NCI-H526 treated with DMSO at 0.1 percent for 48 hours (cell line): ENCODE results near the gene CMTM4.

ENCODE experiments used
- DNase-seq: peaks from one replicate; lab custom pipeline; 2025; lab: John Stamatoyannopoulos, UW

Gene CMTM4

DNA sequence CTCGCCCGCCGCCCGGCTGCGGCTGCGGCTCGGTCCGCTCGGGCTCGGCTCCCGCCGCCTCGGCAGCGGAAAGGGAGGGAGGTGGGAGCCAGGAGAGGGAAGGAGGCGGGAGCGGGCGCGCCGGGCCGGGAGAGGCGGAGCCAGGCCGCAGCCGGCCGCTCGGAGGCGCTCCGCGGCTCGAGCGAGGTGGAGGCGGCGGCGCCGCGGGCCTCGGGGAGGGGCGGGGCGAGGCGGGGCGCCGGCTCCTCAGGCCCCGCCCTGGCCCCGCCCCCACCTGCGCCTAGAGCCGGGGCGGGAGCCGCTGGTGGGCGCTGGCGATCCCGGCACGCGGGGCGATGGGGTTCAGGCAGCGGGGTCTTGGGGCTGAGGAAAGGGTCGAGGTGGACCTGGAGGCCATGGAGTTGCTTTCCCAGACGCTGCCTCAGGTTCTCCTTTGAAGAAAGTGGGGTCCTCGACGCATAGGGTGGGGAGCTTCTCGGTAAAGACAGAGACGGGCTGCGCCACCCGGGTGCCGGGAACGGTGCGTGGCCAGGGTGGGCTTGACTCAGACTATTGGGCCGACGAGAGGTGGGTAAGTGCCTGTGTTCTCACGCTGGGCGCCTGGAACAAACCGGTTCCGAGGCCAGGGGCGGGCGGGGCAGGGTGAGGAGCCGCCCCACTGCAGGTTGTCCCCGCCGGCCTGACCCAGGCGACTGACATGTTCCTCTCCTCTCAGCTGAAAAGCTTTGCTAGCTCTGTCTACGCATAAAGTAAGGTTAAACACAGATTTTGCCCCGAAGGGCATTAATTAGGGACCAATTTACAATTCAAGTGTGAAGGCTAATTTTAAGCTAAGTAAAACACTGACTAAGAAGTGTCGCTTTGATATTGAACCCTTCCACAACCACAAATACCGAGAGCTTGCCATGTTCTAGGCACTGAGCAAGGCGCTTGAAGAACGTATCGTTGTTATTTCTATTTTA, at the start of gene CMTM4:
TSS of gene CMTM4 (minus strand) at position 75 of the 962 bp plus-strand sequence. CDS start 218 bp downstream, outside the sequence.
- DNase-seq, result peak; percentile 38

DNA sequence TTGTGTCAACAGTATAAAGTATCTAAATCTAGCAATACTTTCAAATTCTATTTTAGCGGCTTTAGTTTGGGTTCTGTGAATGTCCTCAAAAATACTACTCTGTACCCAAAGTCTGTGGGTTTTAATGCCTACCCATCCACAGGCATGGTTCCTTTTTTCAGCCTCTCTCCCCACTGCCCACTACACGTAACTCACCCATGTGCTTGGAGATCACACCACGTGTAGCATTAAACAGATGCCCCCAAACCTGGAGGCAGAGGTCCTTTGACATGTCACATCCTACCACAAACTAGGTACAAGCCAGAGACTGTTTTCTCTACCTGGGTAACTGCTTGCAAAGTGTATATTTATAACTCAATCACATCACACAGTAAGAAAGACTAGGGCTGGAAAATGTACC, 49.5 kb upstream of the CMTM4 start:
- DNase-seq, result no peak

DNA sequence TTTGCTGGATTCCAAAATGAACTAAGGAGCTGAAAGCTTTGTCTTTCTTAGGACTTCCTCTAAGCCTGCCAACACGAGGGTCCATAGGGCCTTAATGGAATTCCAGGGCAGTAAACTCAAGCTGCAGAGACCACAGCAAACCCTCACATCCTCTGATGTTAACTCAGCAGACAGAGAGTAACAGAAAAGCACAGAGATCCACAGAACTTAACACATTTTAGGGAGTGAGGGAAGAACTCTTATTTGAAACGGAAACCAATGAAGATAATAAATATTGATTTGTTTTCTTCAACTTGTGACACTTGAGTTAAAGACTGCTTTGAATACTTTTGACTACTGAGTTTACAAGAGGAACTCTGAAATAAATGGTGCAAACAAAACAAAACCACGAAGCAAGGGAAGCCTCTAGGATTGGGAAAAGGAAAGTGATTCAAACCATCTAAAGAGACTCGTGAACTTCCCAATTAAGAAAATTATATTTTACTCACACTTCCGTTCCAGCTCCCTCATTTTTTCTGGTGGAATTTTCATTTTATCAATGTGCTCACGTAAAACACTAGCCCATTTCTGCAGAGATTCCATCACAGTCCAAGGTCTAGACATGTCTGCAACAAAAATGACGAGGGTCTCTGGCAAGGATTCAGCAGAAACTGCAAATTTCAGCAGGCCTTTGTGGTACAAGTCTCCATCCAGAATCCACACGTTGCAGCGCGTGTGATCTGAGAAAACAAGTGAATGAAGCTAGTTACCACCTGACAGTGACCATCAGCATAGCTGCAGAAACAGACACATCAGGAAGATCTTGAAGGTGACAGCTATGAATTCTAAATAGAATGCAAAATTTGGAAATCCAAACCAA, 45.6 kb upstream of the CMTM4 start:
- no peak for DNase-seq

DNA sequence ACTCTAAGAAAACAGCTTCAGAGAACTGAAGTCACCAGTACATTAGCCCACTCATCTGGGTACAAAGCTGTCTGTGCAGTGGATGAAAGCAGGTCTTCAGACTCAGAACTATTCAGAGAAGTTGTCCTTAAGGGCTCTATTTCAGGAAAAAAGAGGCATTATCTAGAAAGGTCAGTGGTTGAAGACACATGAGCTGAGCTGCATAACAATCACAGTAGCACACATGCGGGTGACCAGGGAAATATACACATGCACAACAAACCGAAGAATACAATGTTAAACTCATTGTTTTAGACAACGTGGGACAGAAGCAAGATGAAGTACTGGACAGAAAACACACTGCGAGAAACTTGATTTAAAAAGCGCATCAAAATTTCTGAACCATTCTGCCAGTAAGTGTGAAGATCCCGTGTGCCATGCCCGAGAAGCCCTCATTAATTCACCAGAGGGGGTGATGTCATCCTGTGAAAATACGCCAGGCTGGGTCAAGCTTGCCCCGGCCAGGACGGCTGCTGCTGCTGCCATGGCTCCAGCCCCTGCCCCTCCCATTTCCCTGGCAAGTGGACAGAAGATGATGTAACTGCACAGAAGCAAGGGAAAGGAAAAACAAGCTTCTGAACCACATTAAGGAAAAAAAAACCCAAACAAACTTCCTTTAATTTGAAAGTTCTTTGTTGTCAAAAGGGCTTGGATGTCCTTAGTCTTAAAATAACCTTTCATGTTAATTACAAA, 44.8 kb upstream of the CMTM4 start:
- DNase-seq, result no peak

DNA sequence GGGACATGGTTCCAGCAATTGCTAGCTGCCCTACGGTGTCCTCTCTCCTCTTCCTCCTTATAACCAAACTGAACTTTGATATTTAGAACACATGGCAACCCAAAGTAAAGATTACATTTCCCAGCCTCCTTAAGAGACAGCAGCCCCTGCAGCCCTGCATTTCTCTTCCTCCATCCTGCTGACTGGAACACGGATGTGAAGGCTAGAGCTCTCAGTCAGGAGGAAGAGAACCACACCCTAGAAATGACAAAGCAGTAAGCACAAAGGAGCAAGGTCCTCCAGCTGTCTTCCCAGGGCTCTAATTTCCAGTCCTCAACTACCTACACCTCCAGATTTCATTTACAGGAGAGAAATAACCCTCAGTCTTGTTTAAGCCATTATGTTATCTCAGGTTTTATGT, 44.0 kb upstream of the CMTM4 start:
- DNase-seq, result no peak

DNA sequence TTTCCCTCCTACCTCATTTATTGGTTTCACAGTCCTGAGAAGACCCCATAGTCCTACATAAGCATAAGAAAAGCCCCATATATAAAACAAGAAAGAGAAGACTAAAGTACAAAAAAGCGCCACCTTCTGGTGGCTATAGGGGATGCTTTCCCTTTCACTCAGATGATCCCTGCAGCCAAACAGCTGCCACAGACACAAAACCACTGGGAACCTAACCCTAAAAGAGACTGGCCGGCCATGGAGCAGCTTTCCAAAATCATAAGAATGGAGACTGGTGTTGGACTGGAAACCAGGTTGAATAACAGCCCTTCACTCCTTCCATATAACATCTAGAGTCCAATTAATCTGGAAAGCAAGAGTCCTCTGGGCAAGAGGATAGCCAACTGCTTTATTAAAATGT, 43.5 kb upstream of the CMTM4 start:
- no peak for DNase-seq

DNA sequence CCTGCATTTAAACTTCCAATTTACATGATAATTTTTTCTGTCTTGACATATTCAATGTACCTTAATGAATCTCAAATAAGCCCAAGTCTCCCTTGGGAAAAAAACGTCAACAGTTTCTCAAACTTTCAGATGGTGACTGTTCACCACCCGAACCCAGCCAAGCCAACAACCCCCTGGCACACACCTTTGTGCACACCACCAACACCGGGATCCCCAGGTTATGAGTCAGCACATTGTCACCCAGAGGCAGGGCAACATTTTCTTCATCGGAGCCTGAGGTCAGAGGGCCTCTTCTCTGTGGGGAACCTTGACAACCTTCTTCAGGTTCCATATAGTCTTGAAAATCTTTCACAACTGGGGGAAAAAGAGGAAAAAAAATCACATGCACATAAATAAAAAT, 39.3 kb upstream of the CMTM4 start:
- no peak for DNase-seq

DNA sequence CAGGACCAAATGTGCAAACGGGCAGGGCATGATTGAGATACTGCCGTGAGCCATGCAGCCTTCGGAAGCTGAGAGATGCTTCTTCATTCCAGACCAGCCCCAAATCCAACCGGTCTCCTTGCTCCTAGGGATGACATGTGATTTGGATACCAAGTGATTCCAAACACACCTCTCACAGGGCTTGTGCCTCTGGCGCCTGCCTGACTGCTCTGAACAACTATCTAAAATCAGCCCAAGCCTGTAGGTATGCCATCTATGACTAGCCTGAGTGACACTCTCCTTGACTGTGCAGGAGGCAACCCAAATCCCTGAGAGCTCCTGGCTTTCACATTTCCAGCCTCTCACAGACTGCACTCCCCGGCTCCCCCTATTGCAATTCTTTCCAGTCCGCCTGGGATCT, 34.6 kb upstream of the CMTM4 start:
- DNase-seq, result no peak

DNA sequence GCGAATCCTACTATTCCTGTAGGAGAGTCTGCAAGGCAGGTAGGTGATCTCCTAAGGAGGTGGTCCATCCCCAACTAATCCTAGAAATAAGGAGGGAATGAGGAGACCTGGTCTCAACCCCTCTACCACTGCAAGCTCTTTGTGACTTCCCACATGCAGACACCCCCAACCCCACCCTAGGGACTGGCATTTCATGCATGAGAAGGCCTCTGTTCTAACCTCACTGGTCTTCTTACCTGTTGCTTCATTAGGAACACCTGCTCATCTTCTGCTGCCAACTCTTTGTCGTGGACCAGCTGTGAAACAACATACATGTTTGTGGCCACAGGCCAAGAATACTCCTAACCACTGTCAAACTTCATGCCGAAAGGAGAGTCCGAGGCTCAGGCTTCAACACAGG, 32.3 kb upstream of the CMTM4 start:
- no peak for DNase-seq

DNA sequence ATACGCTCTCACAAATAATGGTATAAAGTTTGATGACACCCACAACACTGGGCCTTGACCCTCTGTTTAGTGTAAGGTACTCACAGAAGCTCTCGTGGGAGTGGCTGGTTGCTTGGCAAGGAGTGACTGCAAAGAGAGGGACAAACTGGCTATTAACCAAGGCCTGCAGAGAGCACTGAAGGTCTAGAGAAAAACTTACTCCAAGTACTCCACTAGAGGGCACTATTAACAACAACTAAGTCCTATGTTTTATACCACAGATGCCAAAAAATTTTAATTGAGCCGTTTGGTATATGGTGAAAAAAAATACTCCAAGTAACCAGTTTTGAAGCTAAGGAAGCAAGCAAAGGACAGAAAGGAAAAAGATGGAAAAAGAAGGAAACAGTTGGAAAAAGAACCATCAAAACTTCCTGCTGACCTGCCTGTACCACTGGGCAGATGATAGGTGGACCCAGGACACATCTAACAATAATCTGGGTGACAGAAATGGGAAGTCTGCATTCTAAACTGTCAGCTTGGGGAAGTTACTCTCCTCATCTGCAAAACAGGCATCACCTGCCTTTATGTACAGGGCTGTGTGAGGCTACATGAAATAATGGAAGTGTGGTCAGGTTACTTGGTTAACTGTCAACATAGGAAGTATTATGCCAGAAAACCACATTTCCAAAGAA, 31.7 kb upstream of the CMTM4 start:
- peak; percentile 20 for DNase-seq

DNA sequence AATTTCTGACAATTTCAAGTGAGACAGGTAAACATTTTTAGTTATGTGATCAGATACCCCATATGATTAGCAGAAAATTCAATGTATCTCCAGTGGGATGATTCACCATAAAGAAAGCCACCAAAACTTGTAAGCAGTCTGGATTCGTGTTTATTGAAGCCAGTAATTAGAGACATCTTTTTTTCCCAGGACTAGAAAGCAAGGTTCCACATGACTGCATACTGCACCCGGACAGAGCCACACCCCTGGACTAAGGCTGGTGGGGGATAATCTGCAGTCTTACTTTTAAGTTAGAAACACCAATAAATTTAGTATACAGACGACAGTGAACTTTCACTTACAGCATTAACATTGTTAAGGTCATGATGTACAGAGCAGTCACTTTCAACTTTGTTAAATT, 24.2 kb upstream of the CMTM4 start:
- no peak for DNase-seq

DNA sequence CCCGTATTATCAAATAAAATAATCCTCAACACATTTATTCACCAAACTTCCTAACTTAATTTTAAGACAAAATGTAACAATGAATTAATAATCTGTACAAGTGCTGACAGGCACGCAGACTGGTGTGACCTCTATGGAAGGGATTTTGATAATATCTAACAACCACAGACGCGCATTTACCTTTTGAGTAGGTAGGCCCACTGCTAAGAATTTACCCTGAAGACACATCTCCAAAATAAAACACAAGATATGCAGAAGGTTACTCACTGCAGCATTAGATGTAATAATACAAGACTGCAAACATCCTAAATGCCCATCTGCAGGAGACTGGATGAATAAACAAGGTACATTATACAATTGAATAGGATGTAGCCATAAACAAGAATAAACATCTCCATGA, 22.7 kb upstream of the CMTM4 start:
- no peak for DNase-seq

DNA sequence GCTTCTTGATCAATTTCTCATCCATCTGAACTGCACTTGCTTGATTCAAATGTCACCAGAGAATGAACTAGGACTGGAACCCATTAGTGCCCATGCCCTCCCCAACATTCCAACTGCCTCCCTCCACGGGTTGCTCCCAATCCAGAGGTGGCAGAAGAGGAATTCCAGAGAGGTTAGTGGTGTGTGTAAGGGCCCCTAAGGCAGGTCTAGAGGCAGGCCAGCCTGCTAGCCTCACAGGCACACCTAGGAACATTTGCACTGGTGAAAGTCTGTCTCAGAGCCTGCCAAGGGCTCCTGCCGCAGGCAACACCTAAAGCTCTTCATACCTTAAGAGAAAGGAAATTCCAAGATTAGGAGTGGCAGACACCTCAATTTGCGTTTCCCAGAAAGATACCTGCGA, 21.2 kb upstream of the CMTM4 start:
- no peak for DNase-seq

DNA sequence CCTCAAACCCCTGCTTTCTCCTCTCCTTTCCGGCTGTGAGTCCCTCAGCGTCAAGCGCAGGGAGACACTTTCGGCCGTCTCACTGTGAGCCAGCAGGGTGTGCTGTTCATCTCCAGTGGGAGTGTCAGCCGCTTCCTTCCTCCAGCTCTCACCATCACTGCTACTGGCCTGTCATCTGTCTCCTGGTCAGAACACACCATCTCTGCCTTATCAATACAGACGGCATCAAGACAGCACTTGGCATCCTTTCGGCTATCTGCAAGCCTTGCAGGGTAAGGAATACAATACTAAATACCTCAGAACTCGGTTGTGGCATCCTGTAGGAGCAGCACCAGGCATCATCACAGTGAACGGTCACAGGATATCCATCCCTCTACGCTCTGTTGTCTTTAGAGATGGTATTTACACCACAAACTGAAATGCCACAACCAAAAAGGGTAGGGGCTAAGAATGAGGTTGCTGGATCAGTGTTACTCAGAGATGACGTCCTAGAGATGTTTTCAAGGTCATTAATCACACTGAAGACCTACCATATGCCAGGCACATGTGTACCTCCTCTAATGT, 20.7 kb upstream of the CMTM4 start:
- DNase-seq, result no peak

DNA sequence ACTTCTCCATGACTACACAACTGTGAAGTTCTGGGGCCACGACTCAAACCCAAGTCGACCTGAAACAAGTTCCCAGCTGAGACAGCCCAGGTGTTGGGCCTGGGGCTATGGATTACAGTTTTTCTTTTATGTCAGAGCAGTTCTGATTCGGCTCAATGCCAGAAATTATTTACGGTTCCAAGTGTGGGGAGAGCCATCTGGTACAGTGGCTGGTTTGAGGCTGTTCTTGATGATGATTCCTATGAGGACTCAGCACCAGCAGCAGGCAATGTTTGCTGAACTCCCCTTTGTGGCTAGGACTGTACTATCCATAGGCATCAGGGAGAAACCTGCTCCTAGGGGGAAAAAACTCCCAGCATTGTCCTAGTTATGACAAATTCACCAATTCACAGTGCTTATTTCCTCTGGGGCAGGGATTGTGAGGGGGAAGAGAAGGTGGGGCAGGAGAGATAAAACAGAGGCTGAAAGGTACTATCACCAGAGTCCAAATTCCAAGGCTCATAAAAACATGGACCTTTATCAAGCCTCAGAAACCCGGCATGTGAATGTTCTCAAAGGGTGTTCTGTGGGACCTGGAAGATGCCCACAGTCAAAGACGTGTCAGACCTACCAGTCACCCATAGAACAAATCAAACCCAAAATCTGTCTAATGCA, 18.2 kb upstream of the CMTM4 start:
- DNase-seq, result no peak

DNA sequence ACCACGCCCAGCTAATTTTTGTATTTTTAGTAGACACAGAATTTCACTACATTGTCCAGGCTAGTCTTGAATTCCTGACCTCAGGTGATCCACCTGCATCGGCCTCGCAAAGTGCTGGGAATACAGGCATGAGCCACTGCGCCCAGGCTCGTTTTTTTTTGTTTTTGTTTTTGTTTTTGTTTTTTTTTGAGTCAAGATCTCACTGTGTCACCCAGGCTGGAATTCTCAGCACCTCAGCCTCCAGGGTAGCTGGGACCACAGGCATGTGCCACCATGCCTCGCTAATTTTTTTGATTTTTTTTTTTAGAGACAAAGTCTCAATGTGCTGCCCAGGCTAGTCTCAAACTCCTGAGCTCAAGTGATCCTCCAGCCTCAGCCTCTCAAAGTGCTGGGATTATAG, 17.5 kb upstream of the CMTM4 start:
- no peak for DNase-seq

DNA sequence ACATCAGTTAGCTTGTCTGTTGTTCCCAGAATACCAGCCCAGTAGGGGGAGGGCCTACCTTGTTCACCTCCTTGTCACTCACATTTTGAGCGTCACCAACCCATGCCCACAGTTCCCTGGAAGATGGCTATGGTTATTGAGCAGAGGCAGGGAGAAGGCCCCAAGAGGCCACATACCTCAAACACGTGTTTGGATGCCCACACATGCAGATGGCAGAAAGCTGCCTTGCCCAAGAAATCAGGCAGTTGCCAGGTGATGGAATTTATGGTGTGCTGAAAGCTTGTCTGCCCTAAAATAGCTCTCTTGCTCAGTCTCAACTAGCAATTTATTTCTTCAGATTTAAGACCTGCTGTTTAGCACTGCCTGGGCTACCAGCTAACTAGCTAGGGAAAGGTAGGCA, 16.5 kb upstream of the CMTM4 start:
- no peak for DNase-seq

DNA sequence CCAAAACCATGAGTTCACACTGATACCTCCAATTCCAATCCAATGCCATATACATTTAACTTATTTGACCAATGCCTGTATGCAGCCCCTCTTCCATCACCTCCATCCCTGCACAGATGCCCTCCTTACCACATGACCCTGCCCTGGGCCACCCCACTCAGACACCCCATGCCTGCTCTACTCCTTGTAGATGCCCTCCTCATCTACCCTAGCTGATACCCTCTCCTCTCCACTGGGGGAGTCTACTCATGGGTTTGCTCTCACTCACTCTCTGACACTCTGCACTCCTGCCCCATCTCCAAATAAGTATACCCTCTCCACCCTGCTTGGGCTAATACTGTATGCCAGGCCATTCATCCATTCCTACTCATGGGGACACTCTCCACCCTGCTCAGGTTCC, 16.0 kb upstream of the CMTM4 start:
- DNase-seq, result no peak

DNA sequence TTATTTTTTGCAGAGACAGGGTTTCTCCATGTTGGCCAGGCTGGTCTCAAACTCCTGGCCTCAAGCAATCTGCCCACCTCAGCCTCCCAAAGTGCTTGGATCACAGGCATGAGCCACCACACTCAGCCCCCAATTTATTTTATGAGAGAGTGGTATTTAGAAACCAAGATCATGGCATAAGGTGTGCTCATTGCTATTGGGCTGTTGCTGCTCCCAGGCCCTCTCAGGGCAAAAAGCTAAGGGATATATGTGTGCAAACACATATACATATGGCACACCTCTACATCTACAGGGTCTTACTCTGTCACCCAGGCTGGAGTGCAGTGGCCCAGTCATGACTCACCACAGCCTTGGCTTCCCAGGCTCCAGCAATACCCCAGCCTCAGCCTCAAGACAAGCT, 15.0 kb upstream of the CMTM4 start:
- no peak for DNase-seq

DNA sequence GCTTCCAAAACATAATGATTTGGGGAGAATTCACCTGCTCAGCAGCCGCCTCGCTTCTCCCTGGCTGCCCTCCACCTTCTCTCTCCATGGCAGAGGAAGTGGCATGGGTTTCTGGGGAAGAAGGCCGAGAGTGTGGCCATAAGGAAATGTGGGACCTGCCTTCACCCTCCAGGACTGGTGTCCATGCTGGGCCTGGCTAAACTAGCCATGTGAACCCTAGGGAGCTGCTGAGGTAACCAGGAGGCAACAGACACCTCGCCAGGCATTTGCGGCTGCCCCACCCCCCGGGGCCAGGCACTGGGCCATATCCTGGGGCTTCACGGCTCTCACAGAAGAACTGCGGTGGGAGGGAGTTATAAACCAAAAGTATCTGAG, 9.9 kb upstream of the CMTM4 start:
- no peak for DNase-seq
